GM19467 (cell line): ENCODE results near the gene METTL13.
"Not testable (repeated sequence)": the region's sequence is repeated elsewhere in the genome, so short reads cannot be mapped to it uniquely, and the experiment has no call there.

Source experiments
- ATAC-seq: cut with Tn5 transposase; IDR thresholded peaks from one replicate; pipeline ENCODE4 v1.9.1; 2021; ENCODE audit warnings: mild to moderate bottlenecking, moderate library complexity; ENCODE audit not compliant: unreplicated experiment

METTL13 gene

DNA sequence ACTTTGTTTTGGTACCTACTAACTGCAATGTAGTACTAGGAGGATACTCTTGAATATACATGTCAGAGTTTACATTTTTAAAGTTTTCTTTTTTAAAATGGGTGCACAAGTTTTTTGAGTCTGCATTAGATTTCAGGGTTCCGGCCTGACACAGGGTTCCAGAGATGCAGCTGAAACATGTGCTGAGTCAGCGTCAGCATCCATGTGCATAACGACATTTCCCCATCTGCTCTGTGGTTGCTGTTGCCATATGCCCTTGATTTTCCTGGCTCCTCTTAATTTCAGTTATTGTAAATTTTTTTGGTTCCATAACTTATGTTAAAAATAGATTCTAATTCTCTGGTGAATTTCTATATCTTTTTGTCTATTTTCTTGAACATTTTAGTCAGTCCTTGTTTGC is 12.3 kb upstream of the METTL13 start:
- ATAC-seq: no peak

DNA sequence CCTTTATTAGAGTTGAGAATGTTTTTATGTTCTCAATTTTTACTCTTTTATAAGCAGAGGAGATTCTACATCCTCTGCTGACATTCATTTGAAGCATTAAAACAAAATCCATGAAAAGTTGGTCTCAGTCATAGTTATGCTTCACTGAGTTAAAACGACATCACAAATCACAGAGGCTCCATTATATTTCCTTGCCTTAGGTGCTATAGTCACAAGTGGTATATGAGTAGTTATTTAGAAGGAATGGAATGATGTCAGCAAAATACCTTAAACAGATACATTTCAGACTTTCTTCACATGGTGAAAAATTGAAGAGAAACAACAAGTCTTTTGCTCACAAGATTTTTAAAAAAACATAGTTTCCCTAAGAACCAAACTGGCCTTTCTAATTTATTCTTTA is 11.7 kb upstream of the METTL13 start:
- ATAC-seq: no peak

DNA sequence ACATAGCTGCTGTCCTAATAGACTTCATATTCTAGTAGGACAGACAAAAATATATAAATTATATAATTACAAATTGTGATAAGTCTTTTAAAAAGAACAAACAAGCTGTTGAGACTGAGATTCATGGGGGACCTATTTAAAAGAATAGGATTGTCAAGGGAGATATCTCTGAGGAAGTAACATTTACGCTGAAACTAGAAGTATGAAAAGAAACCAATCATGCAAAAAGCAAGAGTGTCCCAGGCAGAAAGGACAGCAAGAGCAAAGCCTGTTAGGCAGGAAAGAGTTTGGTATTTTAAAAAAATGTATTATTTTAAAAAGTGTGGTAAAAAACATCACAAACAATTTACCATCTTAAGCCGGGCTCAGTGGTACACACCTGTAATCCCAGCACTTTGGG is 9.1 kb upstream of the METTL13 start:
- no peak for ATAC-seq

DNA sequence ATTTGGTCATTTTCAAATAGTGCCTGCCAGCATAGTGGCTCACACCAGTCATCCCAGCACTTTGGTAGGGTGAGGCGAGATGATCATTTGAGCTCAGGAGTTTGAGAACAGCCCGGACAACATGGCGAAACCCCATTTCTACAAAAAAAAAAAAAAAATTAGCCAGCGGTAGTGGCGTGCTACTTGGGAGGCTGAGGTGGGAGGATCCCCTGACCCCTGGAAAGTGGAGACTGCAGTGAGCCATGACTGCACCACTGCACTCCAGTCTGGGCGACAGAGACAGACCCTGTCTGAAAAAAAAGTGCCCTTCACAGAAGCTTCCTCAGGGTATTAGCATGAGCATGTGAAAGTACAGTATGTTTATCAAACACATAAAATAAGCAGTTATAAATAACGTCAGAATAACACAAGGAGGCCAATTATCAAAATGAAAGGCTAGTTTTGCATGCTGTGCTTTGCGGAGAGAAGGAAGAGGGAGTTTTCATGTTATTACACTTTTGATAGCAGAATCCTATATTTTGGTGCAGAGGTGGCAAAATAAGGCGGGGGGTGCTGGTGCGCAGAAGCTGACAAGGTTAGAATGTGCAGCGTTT is 781 bp upstream of the METTL13 start:
- ATAC-seq: no peak

DNA sequence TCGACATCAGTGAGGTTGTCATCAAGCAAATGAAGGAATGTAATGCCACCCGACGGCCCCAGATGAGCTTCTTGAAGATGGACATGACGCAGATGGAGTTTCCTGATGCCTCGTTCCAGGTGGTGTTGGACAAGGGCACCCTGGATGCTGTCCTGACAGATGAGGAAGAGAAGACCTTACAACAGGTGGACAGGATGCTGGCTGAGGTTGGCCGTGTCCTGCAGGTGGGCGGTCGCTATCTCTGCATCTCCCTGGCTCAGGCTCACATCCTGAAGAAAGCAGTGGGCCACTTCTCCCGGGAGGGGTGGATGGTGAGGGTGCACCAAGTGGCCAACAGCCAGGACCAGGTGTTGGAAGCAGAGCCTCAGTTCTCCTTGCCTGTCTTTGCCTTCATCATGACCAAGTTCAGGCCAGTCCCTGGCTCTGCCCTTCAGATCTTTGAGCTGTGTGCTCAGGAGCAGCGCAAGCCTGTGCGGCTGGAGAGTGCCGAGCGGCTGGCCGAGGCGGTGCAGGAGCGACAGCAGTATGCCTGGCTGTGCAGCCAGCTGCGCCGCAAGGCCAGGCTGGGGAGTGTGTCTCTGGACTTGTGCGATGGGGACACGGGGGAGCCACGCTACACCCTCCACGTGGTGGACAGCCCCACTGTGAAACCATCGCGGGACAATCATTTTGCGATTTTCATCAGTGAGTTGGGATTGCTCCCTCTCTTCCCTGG is 2.5 kb downstream of the METTL13 start:
- ATAC-seq: no peak

DNA sequence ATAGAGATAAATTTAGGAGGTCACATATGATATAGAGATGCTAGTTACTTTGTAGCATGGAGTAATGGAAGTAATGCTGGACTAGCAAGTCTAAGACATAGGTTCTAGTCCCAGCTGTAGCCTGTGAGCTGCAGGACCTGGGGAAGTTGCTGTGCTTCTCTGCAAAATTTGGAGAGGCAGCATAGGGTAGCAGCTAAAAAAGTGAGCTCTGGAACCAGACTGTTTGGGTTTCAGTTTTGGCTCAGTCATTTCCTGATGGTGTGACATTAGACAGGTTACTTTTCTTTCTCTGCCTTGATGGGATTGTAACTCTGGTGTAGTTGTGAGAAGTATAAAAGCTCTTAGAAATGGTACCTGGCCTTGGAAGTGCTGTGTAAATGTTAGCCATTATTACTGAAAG is 3.3 kb downstream of the METTL13 start:
- no peak for ATAC-seq

DNA sequence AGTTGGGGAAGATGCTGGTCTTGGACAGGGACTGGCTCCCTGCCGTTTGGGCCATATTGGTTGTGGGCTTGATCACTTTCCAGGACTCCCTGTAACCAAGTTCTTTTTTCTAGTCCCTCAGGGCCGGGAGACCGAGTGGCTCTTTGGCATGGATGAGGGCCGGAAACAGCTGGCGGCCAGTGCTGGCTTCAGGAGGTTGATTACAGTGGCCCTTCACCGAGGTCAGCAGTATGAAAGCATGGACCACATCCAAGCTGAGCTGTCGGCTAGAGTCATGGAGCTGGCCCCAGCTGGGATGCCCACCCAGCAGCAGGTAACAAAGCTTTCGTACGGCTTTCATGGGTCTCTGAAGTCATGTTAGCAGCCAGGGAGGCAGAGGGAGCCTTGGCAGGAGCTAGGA is 4.3 kb downstream of the METTL13 start:
- ATAC-seq: no peak

DNA sequence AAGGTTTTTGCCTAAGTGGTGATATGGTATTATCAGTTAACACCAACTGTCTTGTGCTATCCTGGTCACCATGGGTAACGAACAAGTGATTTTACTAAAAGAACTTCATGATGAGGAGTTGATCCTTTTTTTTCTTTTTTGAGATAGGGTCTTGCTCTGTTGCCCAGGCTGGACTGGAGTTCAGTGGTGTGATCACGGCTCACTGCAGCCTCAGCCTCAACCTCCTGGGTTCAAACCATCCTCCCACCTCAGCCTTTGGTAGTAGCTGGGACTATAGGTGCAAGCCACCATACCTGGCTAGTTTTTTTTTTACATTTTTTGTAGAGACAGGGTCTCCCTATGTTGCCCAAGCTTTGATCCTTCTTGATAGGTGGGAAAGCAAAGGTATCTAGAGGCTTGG is 5.1 kb downstream of the METTL13 start:
- no peak for ATAC-seq

DNA sequence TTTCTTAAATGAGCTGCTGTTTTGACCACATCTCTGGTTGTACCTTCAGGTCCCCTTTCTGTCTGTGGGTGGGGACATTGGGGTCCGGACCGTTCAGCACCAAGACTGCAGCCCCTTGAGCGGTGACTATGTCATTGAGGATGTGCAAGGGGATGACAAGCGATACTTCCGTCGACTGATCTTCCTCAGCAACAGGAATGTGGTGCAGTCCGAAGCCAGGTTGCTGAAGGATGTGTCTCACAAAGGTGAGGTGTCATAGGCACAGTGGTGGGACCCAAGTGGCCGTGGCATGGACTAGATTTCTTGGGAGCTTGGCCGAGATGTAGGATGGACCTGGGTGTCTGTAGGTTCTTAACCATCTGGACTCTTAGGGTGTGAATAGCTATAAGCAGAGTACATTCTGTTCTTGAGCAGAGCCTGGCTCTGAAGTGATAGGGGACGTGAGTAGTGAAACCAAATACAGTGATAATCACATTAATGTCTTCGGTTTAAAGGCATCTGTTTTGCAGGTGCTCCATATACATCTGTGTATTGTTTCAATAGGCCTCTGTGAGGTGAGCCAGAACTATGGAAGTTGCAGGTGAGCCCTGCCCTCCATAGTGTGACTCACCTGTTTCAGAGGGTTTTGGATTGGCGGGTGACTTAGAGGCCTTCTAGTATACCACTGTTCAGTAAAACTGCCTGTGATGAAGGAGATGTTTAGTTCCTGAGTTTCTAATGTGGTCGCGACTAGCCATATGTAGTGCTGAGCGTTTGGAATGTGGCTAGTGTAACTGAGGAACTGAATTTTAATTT is 6.4 kb downstream of the METTL13 start:
- ATAC-seq: no peak

DNA sequence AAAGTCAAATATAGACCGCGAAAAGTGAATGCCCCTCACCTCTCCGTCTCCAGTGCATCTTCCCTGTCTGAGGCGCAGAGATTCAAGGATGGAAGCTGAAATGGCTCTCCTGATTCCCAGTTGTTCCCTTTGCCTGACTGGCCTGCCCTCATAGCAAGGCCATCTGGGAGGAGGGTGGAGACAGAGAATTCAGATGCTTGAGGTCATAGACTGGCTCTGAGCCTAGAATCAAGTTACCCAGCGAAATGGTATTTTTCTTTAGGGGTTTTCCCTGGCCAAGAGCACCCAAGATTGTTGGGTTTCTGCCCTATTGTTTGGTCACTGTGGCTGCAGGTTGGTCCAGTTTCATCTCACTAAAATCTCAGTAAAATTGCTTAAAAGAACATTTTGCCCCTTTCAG is 7.2 kb downstream of the METTL13 start:
- no peak for ATAC-seq

DNA sequence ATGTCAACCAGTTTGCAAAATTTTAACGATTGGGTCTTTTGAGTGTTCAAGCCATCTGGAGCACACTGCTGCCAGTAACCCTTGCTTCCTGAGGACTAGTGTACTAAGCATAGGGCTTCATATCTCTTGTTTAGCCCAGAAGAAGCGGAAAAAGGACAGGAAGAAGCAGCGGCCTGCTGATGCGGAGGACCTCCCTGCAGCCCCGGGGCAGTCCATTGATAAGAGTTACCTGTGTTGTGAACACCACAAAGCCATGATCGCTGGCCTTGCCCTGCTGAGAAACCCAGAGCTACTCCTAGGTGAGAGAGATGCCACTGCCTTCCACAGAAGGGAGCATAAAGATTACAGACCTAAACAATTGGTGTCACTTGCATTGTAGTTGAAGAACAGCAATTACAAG is 8.9 kb downstream of the METTL13 start:
- no peak for ATAC-seq

DNA sequence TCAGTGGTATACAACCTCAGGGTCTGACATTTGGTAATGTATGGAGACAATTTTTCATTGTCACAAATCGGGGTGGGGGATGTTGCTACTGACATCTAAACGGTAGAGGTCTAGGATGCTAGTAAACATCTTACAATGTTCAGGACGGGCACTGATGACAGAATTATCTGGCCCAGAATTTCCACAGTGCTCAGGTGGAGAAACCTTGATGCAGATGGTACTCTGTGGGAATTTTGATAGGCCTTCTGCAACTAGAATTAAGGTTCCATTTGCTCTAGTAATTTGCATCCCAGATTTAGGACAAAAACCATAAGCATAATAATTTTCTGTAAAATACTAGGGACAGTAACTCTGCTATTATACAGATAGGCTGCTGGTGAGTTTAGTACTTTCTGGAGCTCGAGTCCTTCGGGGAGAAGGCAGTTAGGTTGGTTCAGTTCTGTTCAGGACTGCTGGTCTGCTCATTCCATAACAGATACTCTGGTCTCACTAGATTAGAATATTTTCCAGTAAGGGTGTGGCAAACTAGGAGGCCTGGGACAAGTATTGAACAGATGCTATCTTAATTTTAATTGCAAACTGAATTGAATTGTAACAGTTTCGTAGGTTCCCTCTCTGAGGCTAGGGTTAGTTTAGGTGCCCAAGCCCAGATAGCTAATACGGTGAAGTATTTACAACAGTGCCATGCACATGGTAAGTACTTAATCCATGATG is 11.4 kb downstream of the METTL13 start:
- ATAC-seq: no peak

DNA sequence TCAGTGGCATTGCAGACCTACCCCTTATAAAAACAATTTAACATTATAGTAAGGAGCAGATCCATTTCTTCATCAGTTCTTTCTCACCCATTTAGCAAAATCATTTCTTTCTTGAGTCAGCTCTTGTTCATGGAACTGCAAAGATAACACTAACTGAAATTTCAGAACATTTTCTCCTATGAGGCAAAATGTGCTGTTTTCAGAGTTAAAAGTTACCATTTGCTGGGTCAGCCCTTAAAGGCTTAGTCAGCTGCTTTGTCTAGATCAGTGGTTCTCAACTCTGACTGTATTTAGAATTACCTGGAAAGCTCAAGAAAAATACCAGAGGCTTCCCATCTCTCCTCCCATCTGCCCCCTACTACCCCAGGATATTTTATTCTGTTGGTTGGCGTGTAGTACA is 12.2 kb downstream of the METTL13 start:
- no peak for ATAC-seq

DNA sequence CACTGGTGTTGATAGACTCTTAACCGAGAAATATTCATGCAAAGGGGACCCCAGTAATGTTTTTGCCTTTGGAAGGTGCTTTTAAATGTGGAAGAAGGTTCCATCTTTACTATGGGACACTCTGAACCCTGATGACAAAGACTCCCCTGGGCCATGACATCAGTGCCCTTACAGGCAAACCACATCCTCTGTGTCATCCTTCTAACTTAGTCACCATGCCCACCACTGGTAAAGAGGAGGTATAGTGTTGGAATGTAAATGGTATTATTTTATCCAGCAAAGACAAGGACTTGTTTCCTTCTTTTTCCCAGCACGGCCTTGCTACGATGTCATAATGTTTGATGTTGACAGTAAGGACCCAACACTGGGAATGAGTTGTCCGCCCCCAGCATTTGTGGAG is 12.6 kb downstream of the METTL13 start:
- ATAC-seq: no peak

DNA sequence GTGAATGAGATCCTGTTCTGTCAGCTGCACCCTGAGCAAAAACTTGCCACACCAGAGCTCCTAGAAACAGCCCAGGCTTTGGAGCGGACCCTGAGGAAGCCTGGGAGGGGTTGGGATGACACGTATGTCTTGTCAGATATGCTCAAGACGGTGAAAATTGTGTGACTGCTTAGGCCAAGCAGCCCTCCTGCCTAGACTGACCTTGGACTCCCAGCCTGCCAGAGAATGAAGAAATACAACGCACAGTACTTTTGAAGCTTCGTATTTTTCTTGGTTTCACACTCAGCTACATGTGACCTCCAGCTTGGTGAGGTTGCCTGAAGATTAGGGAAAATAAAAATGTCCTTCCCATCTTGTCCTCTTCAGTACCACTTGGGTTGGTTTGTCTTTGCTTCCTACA is 15.1 kb downstream of the METTL13 start:
- ATAC-seq: no peak

DNA sequence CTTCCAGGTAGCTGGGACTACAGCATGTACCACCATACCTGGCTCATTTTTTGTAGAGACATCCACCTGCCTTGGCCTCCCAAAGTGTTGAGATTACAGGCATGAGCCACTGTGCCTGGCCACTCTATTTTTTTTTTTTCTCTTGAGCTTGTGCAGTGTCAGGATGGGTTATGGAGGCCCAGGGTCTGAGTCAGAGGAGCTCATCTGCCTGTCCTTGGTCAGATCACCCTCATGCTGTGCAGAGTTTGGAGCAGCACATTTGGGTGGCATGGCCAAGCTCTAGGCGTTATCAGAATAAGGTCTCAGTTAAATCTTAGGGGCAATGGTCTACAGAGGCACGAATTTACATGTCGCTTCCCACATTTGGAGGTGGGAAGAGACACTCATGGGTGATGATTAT is 16.9 kb downstream of the METTL13 start:
- ATAC-seq: no peak

DNA sequence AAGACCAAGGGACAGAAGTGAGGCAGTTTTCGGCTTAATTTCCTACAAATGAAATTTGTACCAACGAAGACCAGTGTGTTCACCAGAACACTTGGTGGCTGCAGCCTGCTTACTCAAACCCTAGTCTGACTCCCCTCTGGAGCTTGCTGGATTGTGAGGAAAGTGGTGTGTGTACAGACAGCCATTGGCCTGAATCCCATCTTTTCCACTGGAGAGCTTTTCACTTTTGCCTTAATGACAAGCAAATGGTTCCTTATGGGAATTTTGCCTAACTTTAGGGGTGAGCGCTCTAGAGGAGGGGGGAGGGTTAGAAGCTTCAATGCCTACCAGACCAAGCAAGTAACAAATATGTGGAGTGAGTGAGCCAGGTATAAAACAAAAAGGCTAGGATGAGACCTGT is 17.3 kb downstream of the METTL13 start:
- no peak for ATAC-seq

DNA sequence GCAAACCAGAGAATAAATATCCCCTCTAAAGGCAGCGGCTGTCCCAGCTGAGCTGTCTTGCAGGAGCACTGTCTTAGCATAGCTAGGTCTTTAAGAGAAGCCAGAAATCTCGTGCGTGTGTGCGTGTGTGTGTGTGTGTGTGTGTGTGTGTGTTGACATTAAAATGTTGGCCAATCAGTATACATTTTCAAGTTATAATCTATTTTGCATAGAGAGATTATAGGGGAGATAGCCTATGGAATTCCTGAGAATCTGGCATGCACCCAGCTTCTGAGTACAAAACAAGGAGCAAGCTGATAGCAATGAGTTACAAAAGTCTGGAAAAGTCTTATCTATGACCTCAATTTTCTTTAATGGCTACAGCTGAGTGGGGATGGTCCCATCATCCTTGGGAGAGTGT is 17.7 kb downstream of the METTL13 start:
- no peak for ATAC-seq

DNA sequence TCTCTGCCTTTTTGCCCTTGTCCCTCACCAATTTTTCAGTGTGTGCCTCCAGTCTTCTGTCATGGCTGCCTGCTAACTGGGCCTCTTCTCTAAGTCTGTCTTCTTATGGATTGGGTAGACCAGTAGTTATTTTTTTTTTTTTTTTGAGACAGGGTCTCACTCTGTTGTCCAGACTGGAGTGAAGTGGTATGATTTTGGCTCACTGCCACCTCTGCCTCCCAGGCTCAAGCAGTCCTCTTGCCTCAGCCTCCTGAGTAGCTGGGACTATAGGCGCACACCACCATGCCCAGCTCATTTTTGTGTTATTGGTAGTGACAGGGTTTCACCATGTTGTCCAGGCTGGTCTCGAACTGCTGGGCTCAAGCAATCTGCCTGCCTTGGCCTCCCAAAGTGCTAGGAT is 18.2 kb downstream of the METTL13 start:
- not testable (repeated sequence) for ATAC-seq

DNA sequence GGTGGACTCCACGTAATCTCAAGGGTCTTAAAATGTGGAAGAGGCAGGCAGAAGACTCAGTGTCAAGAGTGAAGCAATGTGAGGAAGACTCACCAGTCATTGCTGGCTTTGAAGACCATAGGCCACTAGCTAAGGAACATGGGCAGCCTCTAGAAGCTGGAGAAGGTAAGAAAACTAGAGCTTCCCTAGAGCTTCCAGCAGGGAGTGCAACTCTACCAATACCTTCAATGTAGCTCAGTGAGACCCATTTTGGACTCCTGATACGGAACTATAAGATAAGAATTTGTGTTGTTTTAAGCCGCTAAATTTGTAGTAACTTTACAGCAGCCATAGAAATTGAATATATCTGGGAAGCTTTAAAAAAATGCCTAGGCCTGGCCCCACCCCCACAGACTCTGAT is 18.9 kb downstream of the METTL13 start:
- ATAC-seq: no peak

DNA sequence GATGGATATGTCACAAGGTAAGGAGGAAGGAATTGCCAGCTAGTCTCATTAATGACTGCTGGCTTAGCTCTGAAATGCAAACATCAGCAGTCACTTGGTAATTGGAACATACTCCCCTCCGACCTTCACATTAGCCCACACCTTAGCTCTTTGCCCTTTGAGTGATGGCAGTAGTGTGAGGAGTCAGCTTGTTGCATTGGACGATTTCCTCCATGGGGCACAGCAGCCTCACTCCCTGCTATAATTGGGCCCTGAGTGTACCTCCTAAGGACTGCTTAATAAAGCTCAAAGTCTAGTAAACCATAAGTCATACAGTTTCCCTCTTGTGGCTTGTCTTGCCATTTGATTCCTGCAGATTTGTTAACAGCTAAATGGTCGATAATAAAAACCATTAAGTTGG is 19.4 kb downstream of the METTL13 start:
- no peak for ATAC-seq

DNA sequence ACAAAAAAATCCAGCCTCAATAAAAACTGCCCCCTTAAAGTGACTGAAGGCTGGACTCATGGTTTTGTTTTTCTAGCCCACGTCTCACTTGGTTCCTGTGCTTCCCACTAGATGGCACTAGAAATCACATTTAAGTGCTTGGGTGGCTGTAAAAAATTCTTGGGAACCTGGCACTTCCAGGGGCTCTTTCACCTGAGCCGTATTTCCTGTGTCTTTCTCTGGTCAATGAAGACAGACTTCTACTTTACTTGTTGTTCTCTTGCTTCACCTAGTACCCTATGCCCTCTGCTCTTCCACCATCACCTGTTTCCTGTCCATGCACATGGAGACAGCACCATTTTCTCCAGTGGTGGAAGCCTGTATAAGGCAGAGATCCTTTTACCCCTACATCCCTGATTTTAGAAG is 20.0 kb downstream of the METTL13 start:
- no peak for ATAC-seq
